Stimulated activated CD4-positive, alpha-beta T cell treated with anti-CD3 and anti-CD28 coated beads, Interleukin-15, amount 100 ng/mL, for 48 hours (primary cell): ENCODE results near the gene TFAP2C.
"Not testable (repeated sequence)": the region's sequence is repeated elsewhere in the genome, so short reads cannot be mapped to it uniquely, and the experiment has no call there.

Experiments
- DNase-seq, 2 donors: peaks; one replicate each; pipeline ENCODE4 v3.0.0-alpha.2; 2020; ENCODE audit warnings: low read depth in 2 of 2

Gene TFAP2C

GRCh38 chr20:56653211-56653610 is 24.1 kb downstream of the TFAP2C start:
- no peak for DNase-seq

GRCh38 chr20:56656632-56657031 is 27.5 kb downstream of the TFAP2C start:
- DNase-seq: no peak

- no peak for DNase-seq
Measured at GRCh38 chr20:56657879-56658278, 28.8 kb downstream of the TFAP2C start.

- DNase-seq: not testable (repeated sequence)
Measured at GRCh38 chr20:56658341-56658947, 29.3 kb downstream of the TFAP2C start.

- no peak for DNase-seq
Measured at GRCh38 chr20:56663660-56664059, 34.6 kb downstream of the TFAP2C start.

- no peak for DNase-seq
Measured at GRCh38 chr20:56664796-56665195, 35.7 kb downstream of the TFAP2C start.

- no peak for DNase-seq
Measured at GRCh38 chr20:56665806-56666205, 36.7 kb downstream of the TFAP2C start.

DNA sequence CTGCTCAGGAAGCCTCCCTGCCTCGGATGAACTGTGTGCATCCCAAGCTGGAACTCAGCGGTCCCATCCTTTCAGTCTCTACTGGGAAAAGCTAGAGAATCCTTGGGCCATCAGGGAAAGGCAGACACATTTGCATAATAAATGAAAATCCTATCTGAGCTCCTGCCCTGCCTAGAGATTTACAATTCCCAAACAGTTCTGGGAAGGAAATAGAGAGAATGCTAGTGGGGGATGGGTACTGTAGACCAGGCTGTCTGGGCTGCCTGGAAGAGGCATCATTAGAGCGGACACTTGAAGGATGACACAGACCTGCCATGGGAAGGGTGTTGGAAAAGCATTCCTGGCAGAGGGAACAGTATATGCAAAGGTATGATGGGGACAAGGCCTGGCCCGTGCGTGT is 44.3 kb downstream of the TFAP2C start:
- no peak for DNase-seq

DNA sequence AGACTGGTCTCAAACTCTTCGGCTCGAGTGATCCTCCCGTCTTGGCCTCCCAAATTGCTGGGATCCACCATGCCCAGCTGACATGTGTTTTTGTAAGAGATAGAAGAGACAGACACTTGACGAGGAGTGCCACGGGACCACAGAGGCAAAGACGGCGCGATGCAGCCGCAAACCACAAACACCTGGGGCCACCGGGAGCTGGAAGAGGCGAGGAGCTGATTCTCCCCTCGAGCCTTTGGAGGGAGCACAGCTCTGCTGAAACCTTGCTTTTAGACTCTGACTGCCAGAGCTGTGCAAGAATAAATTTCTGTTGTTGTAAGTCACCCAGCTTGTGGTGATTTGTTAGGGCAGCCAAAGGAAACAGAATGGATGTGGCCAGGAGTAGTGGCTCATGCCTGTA is 46.9 kb downstream of the TFAP2C start:
- no peak for DNase-seq

GRCh38 chr20:56676679-56677078 is 47.6 kb downstream of the TFAP2C start:
- DNase-seq: no peak

DNA sequence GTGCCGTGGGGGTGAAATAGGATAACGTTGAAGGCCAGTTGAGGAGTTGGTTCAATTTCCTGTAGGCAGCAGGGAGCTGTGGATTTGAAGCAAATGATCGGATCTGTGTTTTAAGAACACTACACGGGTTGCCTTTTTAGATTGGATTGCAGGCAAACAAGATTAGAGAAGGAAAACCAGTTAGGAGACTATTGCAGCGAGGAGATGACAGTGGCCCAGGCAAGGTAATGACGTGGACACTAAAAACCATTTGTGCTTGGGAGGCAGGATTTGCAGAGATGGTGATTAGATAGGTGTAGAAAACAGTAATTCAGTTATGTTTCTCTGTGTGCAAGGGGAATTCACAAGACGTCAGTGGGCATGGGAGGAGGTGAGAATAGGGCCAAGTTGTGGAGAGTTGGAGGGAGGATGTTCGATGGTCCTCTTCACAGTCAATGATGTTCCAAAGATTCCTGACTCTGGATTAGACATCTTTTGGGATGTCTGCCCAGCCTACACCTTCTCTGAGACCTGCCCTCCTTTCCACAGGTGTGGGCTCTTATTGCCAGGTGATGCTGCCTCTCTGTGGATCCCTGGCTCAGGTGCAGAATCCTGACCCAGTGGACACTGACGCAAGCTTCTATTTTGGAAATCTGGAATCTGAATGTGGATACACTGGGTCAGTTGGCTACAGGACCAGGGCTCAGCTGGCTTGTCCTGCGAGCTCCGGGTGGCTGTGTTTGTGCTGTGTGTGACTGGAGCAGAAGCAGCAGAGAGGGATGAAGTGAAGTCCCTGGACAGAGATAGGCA is 54.2 kb downstream of the TFAP2C start:
- DNase-seq: no peak

DNA sequence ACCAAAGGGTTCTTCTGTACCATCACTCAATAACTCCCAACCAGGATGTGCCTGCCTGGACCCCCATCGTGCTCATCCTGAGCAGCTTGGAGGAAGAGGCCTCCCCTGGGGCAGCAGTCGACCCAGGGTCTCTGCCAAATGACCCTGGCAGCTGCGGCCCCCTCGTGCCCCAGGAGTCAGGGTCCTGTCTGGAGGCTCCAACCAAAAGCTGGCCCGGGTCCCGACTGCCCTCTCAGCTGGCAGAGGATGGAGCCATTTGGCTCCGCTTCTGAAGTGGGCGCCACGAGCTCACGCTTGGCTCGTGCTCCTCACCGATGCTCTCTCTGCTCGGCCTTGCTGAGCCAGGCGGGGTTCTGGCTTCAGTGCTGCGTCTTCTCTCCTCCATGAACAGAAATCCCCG is 56.8 kb downstream of the TFAP2C start:
- no peak for DNase-seq

DNA sequence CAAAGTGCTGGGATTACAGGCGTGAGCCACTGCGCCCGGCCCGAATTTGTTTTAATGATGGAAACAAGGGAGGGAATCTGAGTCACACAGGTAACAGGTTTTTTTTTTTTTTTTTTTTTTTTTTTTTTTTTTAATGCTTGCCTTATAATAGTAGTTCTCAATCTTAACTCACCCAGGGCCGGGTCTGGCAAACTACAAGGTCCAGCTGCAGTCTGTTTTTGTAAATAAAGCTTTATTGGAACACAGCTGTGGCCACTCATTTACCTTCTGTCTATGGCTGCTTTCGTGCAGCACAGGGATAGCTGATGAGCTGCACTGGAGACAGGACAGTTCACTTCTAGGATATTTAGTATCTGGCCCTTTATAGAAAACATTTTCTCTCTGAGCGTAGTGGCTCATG is 58.0 kb downstream of the TFAP2C start:
- DNase-seq: no peak

DNA sequence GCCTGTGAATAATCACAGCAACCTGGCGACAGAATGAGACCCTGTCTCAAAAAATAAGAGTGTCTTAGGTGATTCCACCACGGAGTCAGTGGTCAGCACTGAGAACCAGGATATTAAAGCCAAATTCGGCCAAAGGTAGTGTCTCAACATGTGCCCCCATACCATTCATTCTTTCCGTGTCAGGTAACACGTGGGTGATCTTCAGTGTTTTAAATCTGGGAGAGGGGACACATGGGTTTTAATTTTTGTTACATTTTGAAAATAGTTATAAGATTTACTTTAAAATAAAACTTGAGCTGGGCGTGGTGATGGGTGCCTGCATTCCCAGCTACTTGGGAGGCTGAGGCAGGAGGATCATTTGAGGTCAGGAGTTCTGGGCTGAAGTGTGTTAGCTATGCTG is 59.0 kb downstream of the TFAP2C start:
- no peak for DNase-seq
